Immature natural killer cell (primary cell): ENCODE data around the gene PPWD1. TPM values are rescaled to one million over a fixed set of nuclear protein-coding genes. Genes with fewer than 3 reads are reported as not detected.

Experiments used
- DNase-seq, 3 donors: peaks; one replicate each; pipeline ENCODE4 v3.0.0; 2022; ENCODE audit warnings: mixed read lengths in 1 of 3
- H3K27ac Mint-ChIP-seq, 6 donors: one replicate each; pipeline ENCODE4 v1.8.0; 2020; ENCODE audit warnings: mixed read lengths in 6 of 6, mild to moderate bottlenecking in 5 of 6, inconsistent platforms in 4 of 6, moderate library complexity in 3 of 6
- H3K27me3 Mint-ChIP-seq, 3 donors: one replicate each; pipeline ENCODE4 v1.8.0; 2020 to 2021; ENCODE audit warnings: low read depth in 3 of 3, mild to moderate bottlenecking in 3 of 3, mixed read lengths in 3 of 3, moderate library complexity in 3 of 3, inconsistent platforms in 1 of 3
- H3K36me3 Mint-ChIP-seq, 3 donors: one replicate each; pipeline ENCODE4 v1.8.0; 2020; ENCODE audit warnings: mixed read lengths in 3 of 3, inconsistent platforms in 2 of 3, mild to moderate bottlenecking in 2 of 3
- H3K4me1 Mint-ChIP-seq, 2 donors: one replicate each; pipeline ENCODE4 v1.8.0; 2020; ENCODE audit warnings: inconsistent platforms in 2 of 2, mild to moderate bottlenecking in 2 of 2, mixed read lengths in 2 of 2, moderate library complexity in 1 of 2
- H3K4me3 Mint-ChIP-seq, 5 donors: one replicate each; pipeline ENCODE4 v1.8.0; 2020; ENCODE audit warnings: mild to moderate bottlenecking in 5 of 5, mixed read lengths in 5 of 5, inconsistent platforms in 3 of 5, moderate library complexity in 3 of 5
- H3K9me3 Mint-ChIP-seq, 6 donors: one replicate each; pipeline ENCODE4 v1.8.0; 2020; ENCODE audit warnings: mild to moderate bottlenecking in 6 of 6, mixed read lengths in 6 of 6, inconsistent platforms in 4 of 6, moderate library complexity in 3 of 6
- polyA plus RNA-seq, 3 donors: library from polyadenylated mRNA; unstranded; fragments of 300-500 nt; fragmentation: Illumina TruSeq; gene quantifications; one replicate each; pipeline ENCODE4 v1.2.3, GENCODE V29; 2021

PPWD1 gene
- polyA plus RNA-seq, result 10 to 100 TPM; 16.4 to 34.0 (median 21.4) TPM

DNA sequence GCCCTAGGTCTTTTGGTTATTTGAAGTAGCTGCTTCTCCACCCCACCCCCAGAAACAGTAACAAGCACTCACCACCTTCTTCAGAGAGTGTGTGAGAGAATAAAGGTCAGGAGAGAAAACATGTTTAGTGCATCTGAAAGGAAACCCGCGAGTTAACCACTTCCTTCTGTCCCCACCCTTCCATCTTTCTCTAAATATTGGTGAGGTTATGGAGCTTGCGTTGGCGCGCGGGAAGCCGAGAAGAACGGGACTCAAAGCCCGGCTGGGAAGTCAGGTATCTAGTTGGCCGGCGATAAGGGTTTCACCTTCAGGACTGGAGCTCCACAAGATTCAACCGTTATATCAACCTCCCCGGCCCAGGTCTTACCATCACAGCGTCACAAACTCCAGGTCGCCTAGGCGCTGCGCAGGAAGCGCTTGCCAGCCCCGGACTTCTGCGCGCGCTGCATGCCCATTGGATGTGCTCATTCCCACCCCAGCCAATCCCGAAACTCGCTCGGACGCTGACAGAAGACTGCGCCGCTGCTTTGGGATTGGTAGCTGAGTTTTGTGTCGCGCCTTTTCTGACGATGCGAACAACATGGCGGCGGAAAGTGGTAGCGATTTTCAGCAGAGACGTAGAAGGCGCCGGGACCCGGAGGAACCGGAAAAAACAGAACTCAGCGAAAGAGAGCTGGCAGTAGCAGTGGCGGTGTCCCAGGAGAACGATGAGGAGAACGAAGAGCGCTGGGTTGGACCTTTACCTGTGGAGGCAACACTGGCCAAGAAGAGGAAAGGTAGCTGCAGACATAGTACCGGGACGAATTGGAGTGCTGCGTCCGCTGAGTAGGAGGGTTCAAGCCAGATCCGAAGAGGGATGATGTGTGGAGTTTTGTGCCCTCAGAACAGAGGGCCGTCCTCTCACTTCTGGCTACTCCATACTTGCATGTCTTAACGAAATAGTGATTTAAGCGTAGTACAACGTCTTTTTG is at the start of gene PPWD1, which contains the start of gene CENPK:
PPWD1 (plus strand) TSS at position 566 of the 971 bp plus-strand sequence; CDS start at position 581, 15 bp downstream.
CENPK (minus strand) TSS at position 438 of the 971 bp plus-strand sequence. CDS start 8,261 bp downstream, outside the sequence.
- Mint-ChIP-seq H3K27me3 (peaks cover 0 to 14% (median 4%) of the 10 kb centered on the region in 3 donors), H3K4me3 (peak within 1 kb of the TSS; percentile 91 to 99 (median 98)), H3K36me3 (peaks cover 4 to 7% (median 5%) of the 10 kb centered on the region in 3 donors), H3K4me1 (peaks cover 36 to 56% of the 10 kb centered on the region in 2 donors), H3K9me3 (no peaks in the 10 kb centered on the region), H3K27ac (peak within 1 kb of the TSS; percentile 97 to 100 (median 98))
- DNase-seq, result peak; percentile 90 to 93 (median 92)

DNA sequence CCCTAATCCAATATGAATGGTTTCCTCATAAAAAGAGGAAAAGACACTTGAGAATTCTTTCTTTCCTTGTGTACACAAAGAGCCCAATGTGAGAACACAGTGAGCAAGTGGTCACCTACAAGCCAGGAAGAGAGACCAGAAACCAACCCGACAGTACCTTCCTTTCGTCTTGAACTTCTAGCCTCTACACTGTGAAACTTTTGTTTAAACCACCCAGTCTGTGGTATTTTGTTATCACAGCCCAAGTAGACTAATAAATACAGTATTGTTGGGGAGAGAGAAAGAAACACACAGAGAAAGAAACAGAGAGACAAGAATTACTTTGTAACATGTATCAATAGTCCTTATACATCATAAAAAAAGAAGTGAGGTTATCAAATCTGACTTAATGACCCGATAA is 37.4 kb upstream of the PPWD1 start:
- Mint-ChIP-seq H3K27ac (no peak overlapping the region), H3K27me3 (no peaks in the 10 kb centered on the region), H3K36me3 (peaks cover 0 to 16% (median 9%) of the 10 kb centered on the region in 3 donors), H3K4me1 (no peaks in the 10 kb centered on the region), H3K9me3 (no peaks in the 10 kb centered on the region), H3K4me3 (no peak overlapping the region)
- DNase-seq, result no peak

DNA sequence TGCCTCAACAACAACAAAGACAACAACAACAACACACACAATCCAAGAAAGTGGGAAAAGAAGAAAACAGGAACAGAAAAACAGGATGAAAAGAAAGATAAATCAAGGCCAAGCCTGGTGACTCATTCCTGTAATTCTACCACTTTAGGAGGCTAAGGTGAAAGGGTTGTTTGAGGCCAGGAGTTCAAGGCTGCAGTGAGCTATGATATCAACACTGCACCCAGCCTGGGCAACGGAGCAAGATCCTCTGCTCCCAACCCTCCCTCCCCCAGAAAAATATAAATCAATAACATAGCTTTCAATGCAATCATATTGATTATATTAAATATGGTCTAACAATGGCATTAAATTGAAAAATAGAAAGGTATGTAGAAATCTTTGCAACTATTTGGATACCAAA is 32.2 kb upstream of the PPWD1 start:
- no peaks in the 10 kb centered on the region for H3K27me3 Mint-ChIP-seq
- peaks cover 0 to 8% (median 3%) of the 10 kb centered on the region in 3 donors for H3K36me3 Mint-ChIP-seq
- no peak for DNase-seq
- H3K27ac Mint-ChIP-seq, result peak overlapping the region in 1 of 6 donors; percentile 74
- no peaks in the 10 kb centered on the region for H3K4me1 Mint-ChIP-seq
- no peaks in the 10 kb centered on the region for H3K9me3 Mint-ChIP-seq
- H3K4me3 Mint-ChIP-seq, result no peak overlapping the region

DNA sequence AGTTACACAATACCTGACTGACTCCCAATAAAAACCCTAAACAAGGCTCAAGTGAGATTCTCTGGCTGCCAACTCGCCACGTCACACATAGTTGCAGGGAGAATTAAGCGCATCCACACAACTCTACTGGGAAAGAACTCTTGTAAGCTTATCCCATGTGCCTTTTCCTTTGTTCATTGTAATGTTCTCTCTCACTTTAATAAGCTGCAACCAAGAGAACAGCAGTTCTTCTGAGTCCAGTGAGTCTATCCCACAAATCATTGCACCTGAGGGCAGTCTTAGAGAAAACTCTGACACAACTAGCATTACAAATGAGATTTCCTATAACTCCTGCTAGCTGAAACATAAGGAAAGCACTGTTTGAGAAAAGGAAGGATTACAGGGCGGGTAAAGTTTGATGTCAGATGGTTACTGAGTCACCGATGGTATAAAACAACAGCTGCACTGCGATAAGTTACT is 27.5 kb upstream of the PPWD1 start:
- Mint-ChIP-seq H3K27me3 (no peaks in the 10 kb centered on the region), H3K36me3 (peaks cover 0 to 13% (median 7%) of the 10 kb centered on the region in 3 donors), H3K27ac (no peak overlapping the region), H3K9me3 (no peaks in the 10 kb centered on the region), H3K4me1 (no peaks in the 10 kb centered on the region), H3K4me3 (no peak overlapping the region)
- DNase-seq, result no peak

DNA sequence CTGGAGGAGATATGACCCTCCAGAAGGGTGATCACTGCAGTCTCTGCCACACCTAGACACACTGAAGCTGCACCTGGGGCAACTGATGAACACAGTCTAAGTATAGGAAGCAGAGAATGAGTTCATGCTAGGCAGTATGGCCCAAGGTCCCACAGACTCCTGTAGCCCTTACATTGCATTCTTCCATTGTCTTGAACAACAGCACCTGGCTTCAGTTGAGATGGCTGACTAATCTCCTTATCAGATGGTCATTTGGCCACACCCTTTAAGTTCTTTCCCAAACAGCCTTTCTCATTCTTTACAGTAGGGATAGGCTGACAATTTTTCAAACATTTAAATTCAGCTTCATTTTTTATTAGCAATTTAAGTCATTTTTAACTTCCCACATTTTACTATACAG is 23.3 kb upstream of the PPWD1 start:
- H3K9me3 Mint-ChIP-seq, result no peaks in the 10 kb centered on the region
- H3K27me3 Mint-ChIP-seq, result no peaks in the 10 kb centered on the region
- no peak overlapping the region for H3K4me3 Mint-ChIP-seq
- no peak overlapping the region for H3K27ac Mint-ChIP-seq
- peaks cover 8 to 36% (median 30%) of the 10 kb centered on the region in 3 donors for H3K36me3 Mint-ChIP-seq
- no peaks in the 10 kb centered on the region for H3K4me1 Mint-ChIP-seq
- DNase-seq, result no peak

DNA sequence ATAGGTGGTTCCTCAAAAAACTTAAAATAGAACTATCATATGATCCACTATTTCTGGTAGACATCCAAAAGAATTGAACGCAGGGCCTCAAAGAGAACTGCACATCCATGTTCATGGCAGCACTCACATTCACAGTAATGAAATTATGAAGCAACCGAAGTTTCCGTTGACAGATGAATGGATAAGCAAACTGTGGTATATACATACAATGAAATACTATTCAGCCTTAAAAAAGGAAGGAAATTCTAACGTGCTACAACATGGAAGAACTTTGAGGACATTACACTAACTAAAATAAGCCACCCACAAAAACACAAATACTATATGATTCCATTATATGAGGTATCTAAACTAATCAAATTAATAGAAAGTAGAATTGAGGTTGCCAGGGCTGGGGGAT is 18.6 kb upstream of the PPWD1 start:
- no peaks in the 10 kb centered on the region for H3K9me3 Mint-ChIP-seq
- no peaks in the 10 kb centered on the region for H3K4me1 Mint-ChIP-seq

DNA sequence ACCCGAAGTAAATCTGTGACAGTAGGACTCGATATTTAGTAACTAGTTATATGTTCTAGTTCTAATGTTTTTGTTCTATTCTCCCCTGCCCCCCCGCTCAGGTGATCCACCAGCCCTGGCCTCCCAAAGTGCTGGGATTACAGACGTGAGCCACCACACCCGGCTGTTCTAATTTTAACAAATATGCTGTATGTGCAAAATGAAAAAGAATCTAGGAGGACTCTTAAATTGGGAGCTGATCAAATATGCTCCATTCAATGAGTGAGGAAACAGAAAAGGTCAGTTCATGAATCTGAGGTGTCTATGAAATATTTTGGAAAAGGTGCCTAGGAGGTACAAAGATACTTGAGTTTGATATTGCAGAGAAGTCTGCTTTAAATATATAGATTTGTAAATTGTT is 17.0 kb upstream of the PPWD1 start:
- Mint-ChIP-seq H3K27ac (no peak overlapping the region), H3K4me3 (no peak overlapping the region), H3K36me3 (peaks cover 20 to 43% (median 27%) of the 10 kb centered on the region in 3 donors), H3K27me3 (peaks cover 0 to 2% (median 1%) of the 10 kb centered on the region in 3 donors), H3K4me1 (no peaks in the 10 kb centered on the region), H3K9me3 (no peaks in the 10 kb centered on the region)
- DNase-seq, result no peak

More for the DNA sequence above, 18.6 kb upstream of the PPWD1 start:
- Mint-ChIP-seq H3K27ac (no peak overlapping the region), H3K4me3 (no peak overlapping the region), H3K36me3 (peaks cover 13 to 37% (median 24%) of the 10 kb centered on the region in 3 donors), H3K27me3 (peaks cover 0 to 2% (median 0%) of the 10 kb centered on the region in 3 donors)
- no peak for DNase-seq

DNA sequence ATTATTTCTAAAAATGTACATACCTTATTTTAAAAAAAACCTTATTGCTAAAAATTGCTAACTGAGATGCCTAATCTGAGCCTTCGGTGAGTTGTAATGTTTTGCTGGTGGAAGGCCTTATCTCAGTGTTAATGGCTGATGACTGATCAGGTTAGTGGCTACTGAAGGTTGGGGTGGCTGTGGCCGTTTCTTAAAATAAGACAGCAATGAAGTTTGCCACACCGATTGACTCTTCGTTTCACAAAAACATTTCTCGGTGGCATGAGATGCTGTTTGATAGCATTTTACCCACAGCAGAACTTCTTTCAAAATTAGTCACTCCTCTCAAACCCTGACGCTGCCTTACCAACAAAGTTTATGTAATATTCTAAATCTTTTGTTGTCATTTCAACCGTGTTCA is 14.8 kb upstream of the PPWD1 start:
- Mint-ChIP-seq H3K9me3 (no peaks in the 10 kb centered on the region), H3K36me3 (peaks cover 12 to 32% (median 17%) of the 10 kb centered on the region in 3 donors), H3K4me3 (no peak overlapping the region), H3K27me3 (peaks cover 0 to 2% (median 1%) of the 10 kb centered on the region in 3 donors), H3K27ac (peak overlapping the region in 1 of 6 donors; percentile 36), H3K4me1 (no peaks in the 10 kb centered on the region)
- DNase-seq, result no peak

DNA sequence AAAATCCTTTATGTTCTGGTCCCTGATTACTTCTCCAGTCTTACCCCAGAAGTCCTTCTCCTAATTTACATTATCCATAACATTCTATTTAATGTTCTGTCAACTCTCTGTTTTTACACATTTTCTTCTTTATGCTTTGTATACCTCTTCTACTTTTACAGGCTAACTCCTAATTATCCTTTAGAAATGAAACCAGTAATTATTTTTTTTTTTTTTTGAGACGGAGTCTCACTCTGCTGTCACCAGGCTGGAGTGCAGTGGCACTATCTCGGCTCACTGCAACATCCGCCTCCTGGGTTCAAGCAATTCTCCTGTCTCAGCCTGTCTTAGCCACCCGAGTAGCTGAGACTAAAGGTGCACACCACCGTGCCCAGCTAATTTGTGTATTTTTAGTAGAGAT is 9.2 kb upstream of the PPWD1 start:
- H3K27me3 Mint-ChIP-seq, result peaks cover 0 to 1% (median 0%) of the 10 kb centered on the region in 3 donors
- no peak overlapping the region for H3K27ac Mint-ChIP-seq
- H3K4me3 Mint-ChIP-seq, result no peak overlapping the region
- no peak for DNase-seq
- H3K9me3 Mint-ChIP-seq, result no peaks in the 10 kb centered on the region
- no peaks in the 10 kb centered on the region for H3K4me1 Mint-ChIP-seq
- H3K36me3 Mint-ChIP-seq, result peaks cover 9 to 27% (median 16%) of the 10 kb centered on the region in 3 donors

DNA sequence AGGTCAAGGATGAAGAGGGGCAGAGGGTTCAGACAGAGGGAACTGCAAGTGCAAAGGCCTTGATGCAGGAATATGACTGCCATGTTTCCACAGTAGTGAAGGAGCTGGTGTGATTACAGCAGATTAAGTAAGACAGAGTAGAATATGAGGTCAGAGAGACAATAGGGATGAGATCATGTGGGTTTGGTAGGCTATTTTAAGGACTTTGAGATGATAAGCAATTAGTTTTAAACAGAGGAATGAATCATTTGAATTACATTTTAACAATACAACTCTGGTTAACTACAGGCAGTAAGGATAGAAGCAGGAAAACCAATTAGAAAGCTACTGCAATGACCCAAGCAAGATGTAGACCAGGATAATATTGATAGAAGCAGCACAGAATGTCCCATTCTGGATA is 7.8 kb upstream of the PPWD1 start:
- peak overlapping the region in 1 of 6 donors; percentile 18 for H3K27ac Mint-ChIP-seq
- H3K4me3 Mint-ChIP-seq, result no peak overlapping the region
- peaks cover 5 to 20% (median 11%) of the 10 kb centered on the region in 3 donors for H3K36me3 Mint-ChIP-seq
- H3K9me3 Mint-ChIP-seq, result no peaks in the 10 kb centered on the region
- no peak for DNase-seq
- H3K4me1 Mint-ChIP-seq, result no peaks in the 10 kb centered on the region
- no peaks in the 10 kb centered on the region for H3K27me3 Mint-ChIP-seq

DNA sequence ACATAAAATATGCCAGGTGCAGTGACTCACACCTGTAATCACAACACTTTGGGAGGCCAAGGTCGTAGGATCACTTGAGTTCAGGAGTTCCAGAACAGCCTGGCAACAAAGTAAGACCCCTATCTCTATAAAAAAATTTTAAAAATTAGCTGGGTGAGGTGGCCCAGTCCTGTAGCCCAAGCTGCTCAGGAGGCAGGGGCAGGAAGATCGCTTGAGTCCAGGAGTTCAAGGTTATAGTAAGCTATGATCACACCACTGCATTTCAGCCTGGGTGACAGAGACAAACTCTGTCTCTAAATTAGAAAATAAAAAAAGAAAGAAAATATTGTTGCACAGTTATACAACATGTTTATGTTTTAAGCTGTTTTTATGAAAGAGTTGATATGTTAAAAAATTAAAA is 6.9 kb upstream of the PPWD1 start:
- Mint-ChIP-seq H3K27me3 (no peaks in the 10 kb centered on the region), H3K4me1 (peaks cover 0 to 3% of the 10 kb centered on the region in 2 donors), H3K27ac (no peak overlapping the region), H3K9me3 (no peaks in the 10 kb centered on the region), H3K4me3 (no peak overlapping the region), H3K36me3 (peaks cover 5 to 15% (median 8%) of the 10 kb centered on the region in 3 donors)
- DNase-seq, result no peak

DNA sequence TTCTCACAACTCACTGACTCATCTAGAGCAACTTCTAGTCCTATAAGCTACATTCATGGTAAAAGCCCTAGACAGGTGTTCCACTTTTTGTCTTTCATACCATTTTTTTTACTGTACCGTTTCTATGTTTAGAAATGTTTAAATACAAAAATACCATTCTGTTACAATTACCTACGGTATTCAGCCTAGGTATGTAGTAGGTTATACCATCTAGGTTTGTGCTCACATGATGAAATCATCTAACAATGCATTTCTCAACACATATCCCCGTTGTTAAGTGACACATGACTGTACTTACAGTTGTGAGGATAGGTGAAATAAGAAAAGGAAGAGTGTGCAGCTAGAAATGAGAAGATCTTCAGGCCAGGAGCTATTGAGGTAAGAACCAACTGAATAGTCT is 6.4 kb upstream of the PPWD1 start:
- Mint-ChIP-seq H3K36me3 (peaks cover 5 to 15% (median 8%) of the 10 kb centered on the region in 3 donors), H3K27ac (no peak overlapping the region), H3K4me1 (peaks cover 0 to 8% of the 10 kb centered on the region in 2 donors), H3K27me3 (no peaks in the 10 kb centered on the region), H3K9me3 (no peaks in the 10 kb centered on the region), H3K4me3 (no peak overlapping the region)
- DNase-seq, result no peak

DNA sequence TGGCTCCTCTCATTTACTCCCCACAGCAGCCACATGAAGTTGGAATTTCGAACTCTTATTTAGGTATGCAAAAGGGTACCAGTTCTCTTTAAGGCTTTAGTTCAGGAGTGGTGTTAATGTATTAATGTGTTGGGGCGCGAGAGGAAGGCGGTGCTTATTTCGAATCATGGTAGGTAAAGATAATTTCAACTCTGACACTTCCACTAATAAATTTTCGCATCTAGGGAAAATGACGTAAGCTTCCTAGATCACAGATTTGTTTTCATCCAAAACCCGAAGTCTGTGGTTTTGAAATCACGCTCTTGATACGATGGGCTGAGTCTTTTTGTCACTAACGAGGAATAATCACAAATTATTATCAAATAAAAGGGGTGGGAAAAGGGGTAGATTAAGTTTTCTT is 681 bp downstream of the PPWD1 start:
- no peaks in the 10 kb centered on the region for H3K9me3 Mint-ChIP-seq
- H3K36me3 Mint-ChIP-seq, result peaks cover 0 to 3% (median 0%) of the 10 kb centered on the region in 3 donors
- peak overlapping the region; percentile 97 to 100 (median 98) for H3K27ac Mint-ChIP-seq
- H3K4me1 Mint-ChIP-seq, result peaks cover 36 to 63% of the 10 kb centered on the region in 2 donors
- peaks cover 0 to 14% (median 5%) of the 10 kb centered on the region in 3 donors for H3K27me3 Mint-ChIP-seq
- H3K4me3 Mint-ChIP-seq, result peak overlapping the region; percentile 91 to 99 (median 98)
- DNase-seq, result peak in 1 of 3 donors; percentile 1

DNA sequence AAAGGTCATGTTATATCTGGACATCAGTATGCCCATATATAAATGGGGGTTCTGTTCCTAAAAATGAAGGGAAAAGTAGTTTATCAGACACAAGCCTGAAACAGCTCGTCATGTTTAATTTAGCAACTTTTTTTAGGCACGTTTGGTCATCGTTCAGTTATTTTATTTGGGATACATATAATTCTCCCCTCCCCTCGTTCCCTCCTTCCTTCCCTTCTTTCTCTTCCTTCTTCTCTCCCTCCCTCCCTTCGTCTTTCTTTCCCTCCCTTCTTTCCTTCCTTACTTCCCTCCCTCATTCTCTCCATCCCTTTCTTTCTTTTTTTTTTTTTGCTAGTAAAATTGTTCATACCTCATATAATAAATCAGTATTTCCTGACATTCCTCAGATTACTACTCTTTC is 3.4 kb downstream of the PPWD1 start:
- Mint-ChIP-seq H3K4me3 (no peak overlapping the region), H3K36me3 (peaks cover 0 to 4% (median 3%) of the 10 kb centered on the region in 3 donors), H3K4me1 (peaks cover 37 to 64% of the 10 kb centered on the region in 2 donors), H3K27ac (peak overlapping the region in 1 of 6 donors; percentile 70), H3K27me3 (peaks cover 0 to 14% (median 5%) of the 10 kb centered on the region in 3 donors), H3K9me3 (no peaks in the 10 kb centered on the region)
- DNase-seq, result no peak
